Ishikawa (cell line): ENCODE measurements around the gene FAM193B.

Experiments
- CEBPB ChIP-seq: IDR thresholded peaks from 2 replicates; pipeline ENCODE4 v1.6.1; 2012
- CREB1 ChIP-seq: IDR thresholded peaks from 2 replicates; pipeline ENCODE4 v1.6.1; 2012; ENCODE audit warnings: low read depth
- EGR1 ChIP-seq: IDR thresholded peaks from 2 replicates; pipeline ENCODE4 v1.6.1; 2012
- EP300 ChIP-seq: IDR thresholded peaks from 2 replicates; pipeline ENCODE4 v1.6.1; 2012; ENCODE audit warnings: borderline replicate concordance
- FOXM1 ChIP-seq: IDR thresholded peaks from 2 replicates; pipeline ENCODE4 v1.6.1; 2012; ENCODE audit warnings: low read depth, borderline replicate concordance
- MAX ChIP-seq: IDR thresholded peaks from 2 replicates; pipeline ENCODE4 v1.6.1; 2012
- NFIC ChIP-seq: IDR thresholded peaks from 2 replicates; pipeline ENCODE4 v1.6.1; 2012
- RAD21 ChIP-seq: IDR thresholded peaks from 2 replicates; pipeline ENCODE4 v1.6.1; 2012; ENCODE audit warnings: low read depth
- REST ChIP-seq: IDR thresholded peaks from 2 replicates; pipeline ENCODE4 v1.6.1; 2012; ENCODE audit warnings: low read depth, mild to moderate bottlenecking
- TAF1 ChIP-seq: IDR thresholded peaks from 2 replicates; pipeline ENCODE4 v1.6.1; 2012; ENCODE audit warnings: low read depth, mild to moderate bottlenecking
- TCF12 ChIP-seq: IDR thresholded peaks from 2 replicates; pipeline ENCODE4 v1.6.1; 2012; ENCODE audit warnings: low read depth
- TEAD4 ChIP-seq: IDR thresholded peaks from 2 replicates; pipeline ENCODE4 v1.6.1; 2012
- USF1 ChIP-seq: IDR thresholded peaks from 2 replicates; pipeline ENCODE4 v1.6.1; 2012
- YY1 ChIP-seq: IDR thresholded peaks from 2 replicates; pipeline ENCODE4 v1.6.1; 2012; ENCODE audit warnings: low read depth
- ZBTB7A ChIP-seq: IDR thresholded peaks from 2 replicates; pipeline ENCODE4 v1.6.1; 2012; ENCODE audit warnings: low read depth

FAM193B gene

DNA sequence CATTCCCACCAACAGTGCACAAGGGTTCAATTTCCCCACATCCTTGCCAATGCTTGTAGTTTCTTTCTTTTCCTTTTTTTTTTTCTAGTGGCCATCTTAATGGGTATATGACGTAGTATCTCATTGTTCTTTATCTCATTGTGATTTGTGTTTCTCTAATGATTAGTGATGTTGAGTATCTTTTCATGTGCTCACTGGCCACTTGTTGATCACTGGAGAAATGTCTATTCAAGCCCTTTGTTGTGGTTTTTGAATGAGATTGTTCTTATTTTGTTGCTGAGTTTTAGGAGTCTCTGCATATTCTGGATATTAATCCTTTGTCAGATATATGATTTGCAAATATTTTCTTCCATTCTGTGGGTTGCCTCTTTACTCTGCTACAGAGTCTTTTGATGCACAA lies 36.0 kb upstream of the FAM193B start:
- TF ChIP-seq RAD21 (no peak), YY1 (no peak), REST (no peak), NFIC (no peak), USF1 (no peak), MAX (no peak), FOXM1 (no peak)

GRCh38 chr5:177588413-177588909 lies 34.1 kb upstream of the FAM193B start:
- no peak for TF ChIP-seq CEBPB
- no peak for TF ChIP-seq USF1
- TF ChIP-seq TEAD4 = no peak
- no peak for TF ChIP-seq ZBTB7A
- TF ChIP-seq MAX = no peak
- no peak for TF ChIP-seq CREB1

DNA sequence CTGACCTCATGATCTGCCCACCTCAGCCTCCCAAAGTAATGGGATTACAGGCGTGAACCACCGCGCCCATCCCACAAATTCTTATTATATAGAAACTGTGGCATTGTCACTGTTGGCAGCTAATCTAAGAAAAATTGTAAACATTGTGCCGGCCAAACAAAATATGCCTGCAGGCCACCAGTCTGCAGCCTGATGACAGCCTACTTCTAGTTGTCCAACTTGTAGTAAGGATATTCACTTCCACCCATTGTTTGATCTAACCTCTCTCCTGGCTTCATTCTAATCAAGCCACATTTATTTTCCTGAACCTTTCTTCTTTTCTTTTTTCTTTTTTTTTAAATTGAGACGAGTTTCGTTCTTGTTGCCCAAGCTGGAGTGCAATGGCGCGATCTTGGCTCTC lies 24.0 kb upstream of the FAM193B start:
- no peak for TF ChIP-seq FOXM1
- TF ChIP-seq EGR1 = no peak
- TF ChIP-seq YY1 = no peak
- no peak for TF ChIP-seq USF1
- no peak for TF ChIP-seq NFIC
- no peak for TF ChIP-seq TEAD4
- no peak for TF ChIP-seq EP300
- TF ChIP-seq TCF12 = no peak

DNA sequence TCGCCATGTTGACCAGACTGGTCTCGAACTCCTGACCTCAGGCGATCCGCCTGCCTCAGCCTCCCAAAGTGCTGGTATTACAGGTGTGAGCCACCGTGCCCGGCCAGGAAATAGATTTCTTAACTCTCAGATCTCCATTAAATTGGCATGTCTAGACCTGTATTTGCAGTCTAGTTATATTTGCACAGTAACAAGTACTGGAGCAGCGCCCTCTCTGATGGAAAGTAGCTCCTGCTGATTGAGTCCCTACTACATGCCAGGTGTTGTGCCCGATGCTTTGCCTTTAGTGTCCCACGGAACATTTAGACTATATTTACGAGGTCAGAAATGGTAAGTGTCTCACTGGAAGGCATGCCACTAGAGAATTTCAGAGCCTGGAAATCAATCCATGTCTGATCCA lies 21.8 kb upstream of the FAM193B start:
- TF ChIP-seq EP300 (no peak), CEBPB (no peak), YY1 (no peak), CREB1 (no peak), TEAD4 (no peak), MAX (no peak), EGR1 (no peak), REST (no peak), NFIC (no peak), RAD21 (no peak)

DNA sequence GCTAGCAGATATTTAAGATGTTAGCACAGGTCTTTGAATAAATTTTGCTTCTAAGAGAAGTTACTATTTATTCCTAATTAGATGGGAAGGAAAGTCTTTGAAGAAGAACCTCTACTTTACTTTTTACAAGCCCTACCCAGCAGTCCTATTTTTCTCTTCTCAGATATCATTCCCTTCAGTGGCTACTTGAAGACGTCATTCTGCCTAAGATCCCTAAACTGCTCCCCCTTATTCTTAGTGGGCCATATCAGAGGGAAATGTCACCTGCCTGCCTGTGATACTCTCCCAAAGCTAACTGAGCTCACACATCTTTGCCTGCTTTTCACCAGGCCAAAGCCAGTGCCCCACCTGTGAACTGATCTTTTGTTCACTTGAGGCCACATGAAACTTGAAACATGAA lies 21.1 kb upstream of the FAM193B start:
- TF ChIP-seq ZBTB7A = no peak
- no peak for TF ChIP-seq YY1
- TF ChIP-seq CREB1 = no peak
- TF ChIP-seq EGR1 = no peak
- TF ChIP-seq TCF12 = no peak
- TF ChIP-seq MAX = no peak
- TF ChIP-seq TAF1 = no peak
- no peak for TF ChIP-seq REST
- TF ChIP-seq RAD21 = no peak
- TF ChIP-seq CEBPB = no peak
- no peak for TF ChIP-seq EP300
- no peak for TF ChIP-seq USF1
- no peak for TF ChIP-seq TEAD4
- no peak for TF ChIP-seq NFIC
- no peak for TF ChIP-seq FOXM1
